ENCODE results near the gene COL4A5.

- TF ChIP-seq CTCF (IDR thresholded peaks at IDR 0.05): no peak
- no peak for TF ChIP-seq SIN3A (IDR thresholded peaks at IDR 0.05; ENCODE audit: borderline replicate concordance, insufficient read depth, low read depth, low read length)
- TF ChIP-seq REST (IDR thresholded peaks at IDR 0.05; ENCODE audit: insufficient read depth in 1 of 2, low read depth in 2 of 2, low read length in 1 of 2): no peak
- TF ChIP-seq POLR2AphosphoS5 (IDR thresholded peaks at IDR 0.05; ENCODE audit: low read depth, low read length): no peak
- TF ChIP-seq TCF7L2 (IDR thresholded peaks at IDR 0.05; ENCODE audit: low read depth, low read length): no peak
Observed at GRCh38 chrX:108396188-108396891, 43.3 kb upstream of the COL4A5 start.
